ENCODE measurements around the gene UNC5B.

Gene UNC5B

GRCh38 chr10:71325267-71325666, 112.9 kb downstream of the UNC5B start:
- DNase-seq = no peak

GRCh38 chr10:71326464-71326881, 114.1 kb downstream of the UNC5B start:
- DNase-seq = no peak

GRCh38 chr10:71330789-71331404, 118.5 kb downstream of the UNC5B start:
- DNase-seq = no peak

GRCh38 chr10:71331736-71332135, 119.4 kb downstream of the UNC5B start:
- DNase-seq = no peak

GRCh38 chr10:71332466-71332865, 120.1 kb downstream of the UNC5B start:
- no peak for DNase-seq

GRCh38 chr10:71333129-71333887, 120.9 kb downstream of the UNC5B start:
- no peak for DNase-seq

GRCh38 chr10:71334221-71334791, 121.9 kb downstream of the UNC5B start:
- no peak for DNase-seq

- DNase-seq = no peak
Observed at GRCh38 chr10:71335173-71335708, 122.9 kb downstream of the UNC5B start.

- no peak for DNase-seq
Observed at GRCh38 chr10:71336632-71337031, 124.3 kb downstream of the UNC5B start.

- no peak for DNase-seq
Observed at GRCh38 chr10:71337219-71337701, 124.9 kb downstream of the UNC5B start.

- no peak for DNase-seq
Observed at GRCh38 chr10:71338728-71339495, 126.5 kb downstream of the UNC5B start.

- no peak for DNase-seq
Observed at GRCh38 chr10:71339796-71340589, 127.6 kb downstream of the UNC5B start.

- no peak for DNase-seq
Observed at GRCh38 chr10:71342573-71343391, 130.4 kb downstream of the UNC5B start.

- no peak for DNase-seq
Observed at GRCh38 chr10:71343392-71343773, 131.0 kb downstream of the UNC5B start.

GRCh38 chr10:71344154-71344925, 132.0 kb downstream of the UNC5B start:
- DNase-seq = no peak

- no peak for DNase-seq
Observed at GRCh38 chr10:71344993-71345480, 132.7 kb downstream of the UNC5B start.

GRCh38 chr10:71345694-71346093, 133.3 kb downstream of the UNC5B start:
- DNase-seq = no peak

- DNase-seq = no peak
Observed at GRCh38 chr10:71346731-71347130, 134.4 kb downstream of the UNC5B start.

- no peak for DNase-seq
Observed at GRCh38 chr10:71347587-71348395, 135.4 kb downstream of the UNC5B start.

Measured in 8988T (cell line).